Measurements from ENCODE around the gene HS3ST5.

DNA sequence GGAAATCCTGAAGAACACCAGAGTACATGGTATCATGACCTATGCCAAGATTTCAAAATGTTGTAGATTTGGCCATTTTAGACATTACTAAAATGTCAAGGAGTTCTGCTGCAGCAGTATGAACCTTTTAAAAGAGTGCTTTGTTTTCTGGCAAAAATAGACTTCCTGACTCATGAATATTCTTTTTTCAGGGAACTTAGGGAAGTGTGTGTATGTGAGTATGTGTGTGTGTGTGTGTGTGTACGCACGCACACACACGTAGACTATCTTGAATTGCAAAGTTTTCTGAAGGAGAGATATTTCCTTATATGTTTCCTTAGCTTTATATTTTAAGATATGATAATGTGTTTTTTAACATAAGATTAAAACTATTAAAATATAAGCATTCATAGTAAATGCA is 161.2 kb downstream of the HS3ST5 start:
- no peak for TF ChIP-seq POLR2A (IDR thresholded peaks at IDR 0.05)
- TF ChIP-seq, protein P1, sequence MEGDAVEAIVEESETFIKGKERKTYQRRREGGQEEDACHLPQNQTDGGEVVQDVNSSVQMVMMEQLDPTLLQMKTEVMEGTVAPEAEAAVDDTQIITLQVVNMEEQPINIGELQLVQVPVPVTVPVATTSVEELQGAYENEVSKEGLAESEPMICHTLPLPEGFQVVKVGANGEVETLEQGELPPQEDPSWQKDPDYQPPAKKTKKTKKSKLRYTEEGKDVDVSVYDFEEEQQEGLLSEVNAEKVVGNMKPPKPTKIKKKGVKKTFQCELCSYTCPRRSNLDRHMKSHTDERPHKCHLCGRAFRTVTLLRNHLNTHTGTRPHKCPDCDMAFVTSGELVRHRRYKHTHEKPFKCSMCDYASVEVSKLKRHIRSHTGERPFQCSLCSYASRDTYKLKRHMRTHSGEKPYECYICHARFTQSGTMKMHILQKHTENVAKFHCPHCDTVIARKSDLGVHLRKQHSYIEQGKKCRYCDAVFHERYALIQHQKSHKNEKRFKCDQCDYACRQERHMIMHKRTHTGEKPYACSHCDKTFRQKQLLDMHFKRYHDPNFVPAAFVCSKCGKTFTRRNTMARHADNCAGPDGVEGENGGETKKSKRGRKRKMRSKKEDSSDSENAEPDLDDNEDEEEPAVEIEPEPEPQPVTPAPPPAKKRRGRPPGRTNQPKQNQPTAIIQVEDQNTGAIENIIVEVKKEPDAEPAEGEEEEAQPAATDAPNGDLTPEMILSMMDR (IDR thresholded peaks at IDR 0.05): no peak
